Uterus (tissue), 4 donors: Measurements from ENCODE around the gene TTLL8. TPM values are rescaled to one million over a fixed set of nuclear protein-coding genes. Genes with fewer than 3 reads are reported as not detected.

Experiments
- DNase-seq, 2 donors: peaks; one replicate each; pipeline ENCODE4 v3.0.0-alpha.2; 2019 to 2020
- H3K27ac ChIP-seq, 2 donors: fragments of 200-600 bp; sonication (generic); 1 replicate in 1 of 2; 2 replicates in 1 of 2; pipeline ENCODE4 v1.5.1; 2016 to 2018
- H3K27me3 ChIP-seq, 2 donors: fragments of 200-600 bp; sonication (generic); one replicate each; pipeline ENCODE4 v1.5.1; 2018 to 2019; ENCODE audit warnings: control low read depth in 1 of 2
- H3K36me3 ChIP-seq, 2 donors: fragments of 200-600 bp; sonication (generic); one replicate each; pipeline ENCODE4 v1.5.1; 2019; ENCODE audit warnings: control low read depth in 1 of 2
- H3K4me1 ChIP-seq, 2 donors: fragments of 200-600 bp; sonication (generic); one replicate each; pipeline ENCODE4 v1.5.1; 2018 to 2019; ENCODE audit warnings: control low read depth in 1 of 2
- H3K4me3 ChIP-seq, 2 donors: fragments of 200-600 bp; sonication (generic); 1 replicate in 1 of 2; 2 replicates in 1 of 2; pipeline ENCODE4 v1.5.1; 2018 to 2019; ENCODE audit warnings: mild to moderate bottlenecking in 1 of 2
- H3K9me3 ChIP-seq, 2 donors: fragments of 200-600 bp; sonication (generic); one replicate each; pipeline ENCODE4 v1.5.1; 2019; ENCODE audit warnings: control low read depth in 1 of 2
- POLR2A ChIP-seq, 2 donors: fragments of 450-650 bp; IDR thresholded peaks; one replicate each; pipeline ENCODE4 v1.6.1; 2016; ENCODE audit warnings: antibody characterized with exemption in 2 of 2, mild to moderate bottlenecking in 1 of 2, moderate library complexity in 1 of 2
- intact Hi-C: fragments of 100-400 bp; cut with DNase I; formaldehyde crosslinking; loops from one replicate; pipeline ENCODE4 v1.15.1; 2023; ENCODE audit warnings: low total_unique reads
- total RNA-seq, 4 donors: library from RNA; depleted of rRNA in 3 of 4; stranded (reverse); fragments of >200 nt in 3 of 4; gene quantifications; one replicate each; pipeline versions ENCODE4 v1.1.0 to v1.2.4, GENCODE V29; 2014 to 2023
- TF ChIP-seq, protein P1 (sequence below), 4 experiments: fragments of 200-600 bp in 2 of 4; fragments of 450-650 bp in 2 of 4; sonication (generic) in 2 of 4; IDR thresholded peaks; one replicate each; pipeline ENCODE4 v1.5.1; 2016 to 2019; ENCODE audit warnings: antibody characterized with exemption in 4 of 4, mild to moderate bottlenecking in 2 of 4, moderate library complexity in 1 of 4
- donor health status: DM: yes; HTN: yes; CAD: no.

The TTLL8 gene
- total RNA-seq, 4 donors from 2014 or later: not detected

DNA sequence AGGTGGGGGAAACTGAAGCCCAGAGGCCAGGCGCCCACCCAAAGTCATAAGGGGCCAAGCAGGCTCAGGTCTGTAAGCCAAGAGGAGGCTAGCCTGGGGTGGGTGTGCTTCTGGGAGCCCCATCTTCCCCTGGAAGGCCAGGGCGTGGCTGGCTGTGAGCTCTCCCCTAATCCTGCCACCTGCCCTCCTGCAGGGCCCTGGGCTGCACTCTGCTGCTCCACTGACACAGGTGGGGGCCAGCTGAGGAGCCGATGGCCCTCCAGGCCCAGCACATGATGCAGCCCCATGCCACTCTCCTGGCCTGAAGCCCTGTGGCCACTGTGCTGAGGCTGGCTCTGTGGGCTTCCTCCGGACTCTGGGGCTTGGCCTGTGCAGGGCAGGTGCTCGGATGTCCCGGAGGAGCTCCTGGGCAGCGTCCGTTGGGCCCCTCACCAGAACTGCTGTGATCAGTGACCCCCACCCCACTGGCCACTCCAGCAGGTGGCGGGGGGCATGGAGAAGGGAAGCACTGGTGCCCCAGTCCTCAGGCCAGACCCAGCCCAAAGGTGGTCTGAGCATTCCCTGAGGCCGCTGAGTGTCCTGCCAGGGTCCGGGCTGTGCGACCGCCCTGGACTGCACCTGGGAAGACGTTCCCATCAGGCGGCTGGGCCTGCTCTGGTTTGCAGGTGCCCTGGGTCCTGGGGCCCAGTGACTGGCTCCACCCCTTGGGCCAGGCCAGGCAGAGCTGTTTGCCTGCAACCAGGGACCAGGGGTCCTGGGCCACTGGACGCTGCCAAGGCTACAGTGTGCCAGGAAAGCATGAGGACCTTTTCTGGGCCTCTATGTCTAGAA, 89.1 kb downstream of the TTLL8 start:
- Histone ChIP-seq H3K27me3 (no peaks in the 10 kb centered on the region), H3K4me3 (no peak overlapping the region), H3K4me1 (peaks cover 10 to 50% of the 10 kb centered on the region in 2 donors), H3K9me3 (no peaks in the 10 kb centered on the region), H3K36me3 (no peaks in the 10 kb centered on the region), H3K27ac (peak overlapping the region; percentile 93 to 95)
- DNase-seq: peak; percentile 27 to 28
- intact Hi-C loops: no loop called here
- TF ChIP-seq, protein P1, sequence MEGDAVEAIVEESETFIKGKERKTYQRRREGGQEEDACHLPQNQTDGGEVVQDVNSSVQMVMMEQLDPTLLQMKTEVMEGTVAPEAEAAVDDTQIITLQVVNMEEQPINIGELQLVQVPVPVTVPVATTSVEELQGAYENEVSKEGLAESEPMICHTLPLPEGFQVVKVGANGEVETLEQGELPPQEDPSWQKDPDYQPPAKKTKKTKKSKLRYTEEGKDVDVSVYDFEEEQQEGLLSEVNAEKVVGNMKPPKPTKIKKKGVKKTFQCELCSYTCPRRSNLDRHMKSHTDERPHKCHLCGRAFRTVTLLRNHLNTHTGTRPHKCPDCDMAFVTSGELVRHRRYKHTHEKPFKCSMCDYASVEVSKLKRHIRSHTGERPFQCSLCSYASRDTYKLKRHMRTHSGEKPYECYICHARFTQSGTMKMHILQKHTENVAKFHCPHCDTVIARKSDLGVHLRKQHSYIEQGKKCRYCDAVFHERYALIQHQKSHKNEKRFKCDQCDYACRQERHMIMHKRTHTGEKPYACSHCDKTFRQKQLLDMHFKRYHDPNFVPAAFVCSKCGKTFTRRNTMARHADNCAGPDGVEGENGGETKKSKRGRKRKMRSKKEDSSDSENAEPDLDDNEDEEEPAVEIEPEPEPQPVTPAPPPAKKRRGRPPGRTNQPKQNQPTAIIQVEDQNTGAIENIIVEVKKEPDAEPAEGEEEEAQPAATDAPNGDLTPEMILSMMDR (IDR thresholded peaks at IDR 0.05): no peak
- TF ChIP-seq POLR2A (IDR thresholded peaks at IDR 0.05): no peak

Other genes starting within 250 kb of the TTLL8 start
- gene BRD1, start 230.4 kb downstream of the TTLL8 start, total RNA-seq: 10 to 100 TPM; 17.9 to 47.4 (median 37.9) TPM
- gene ZBED4, start 204.5 kb downstream of the TTLL8 start, total RNA-seq: 10 to 100 TPM in 2 of 4 donors, 1 to 10 TPM in 1, under 1 TPM in 1; 0.59 to 16.4 (median 12.7) TPM
- gene ALG12, start 139.9 kb downstream of the TTLL8 start, total RNA-seq: 10 to 100 TPM; 11.8 to 22.5 (median 18.3) TPM
- gene CRELD2, start 139.7 kb downstream of the TTLL8 start, total RNA-seq: 10 to 100 TPM in 2 of 4 donors, 1 to 10 TPM in 2; 3.6 to 37.0 (median 14.6) TPM
- 100 to 1,000 TPM in 1 of 4 donors, 10 to 100 TPM in 3; 31.7 to 106 (median 53.6) TPM for gene PIM3, start 97.5 kb downstream of the TTLL8 start, total RNA-seq
- under 1 TPM in 2 of 4 donors, not detected in 2; 0.12 to 0.26 TPM for gene IL17REL, start 45.5 kb downstream of the TTLL8 start, total RNA-seq
- gene MLC1, start 27.1 kb upstream of the TTLL8 start, total RNA-seq: 1 to 10 TPM in 1 of 4 donors, under 1 TPM in 2, not detected in 1; 0.29 to 1.9 (median 0.40) TPM
- 1 to 10 TPM in 2 of 4 donors, not detected in 2; 1.8 to 3.4 TPM for gene MOV10L1, start 31.7 kb upstream of the TTLL8 start, total RNA-seq
- gene PANX2, start 112.4 kb upstream of the TTLL8 start, total RNA-seq: under 1 TPM in 2 of 4 donors, not detected in 2; 0.35 to 0.43 TPM
- 10 to 100 TPM in 3 of 4 donors, 1 to 10 TPM in 1; 9.5 to 37.3 (median 15.0) TPM for gene TRABD, start 127.6 kb upstream of the TTLL8 start, total RNA-seq
- 10 to 100 TPM in 2 of 4 donors, 1 to 10 TPM in 2; 1.5 to 22.1 (median 10.0) TPM for gene SELENOO, start 142.7 kb upstream of the TTLL8 start, total RNA-seq
- gene TUBGCP6, start 186.7 kb upstream of the TTLL8 start, total RNA-seq: 10 to 100 TPM; 19.1 to 52.2 (median 40.7) TPM
- gene HDAC10, start 193.0 kb upstream of the TTLL8 start, total RNA-seq: 10 to 100 TPM in 3 of 4 donors, 1 to 10 TPM in 1; 1.2 to 40.5 (median 20.6) TPM
- gene MAPK12, start 203.4 kb upstream of the TTLL8 start, total RNA-seq: 10 to 100 TPM; 10.3 to 41.4 (median 28.3) TPM
- 10 to 100 TPM in 3 of 4 donors, 1 to 10 TPM in 1; 7.9 to 39.5 (median 22.4) TPM for gene MAPK11, start 212.1 kb upstream of the TTLL8 start, total RNA-seq
- 100 to 1,000 TPM in 2 of 4 donors, 10 to 100 TPM in 2; 44.7 to 208 (median 126) TPM for gene PLXNB2, start 249.3 kb upstream of the TTLL8 start, total RNA-seq